ENCODE measurements around the gene SLC26A6.

SLC26A6 gene

GRCh38 chr3:48600711-48601621 is 34.3 kb downstream of the SLC26A6 start:
- Histone ChIP-seq H3K9me3 (ENCODE audit: control insufficient read depth, insufficient read depth, low read length) (no peaks in the 10 kb centered on the region), H3K27me3 (ENCODE audit: control insufficient read depth, insufficient read depth, low read length) (no peaks in the 10 kb centered on the region), H3K4me3 (ENCODE audit: low read depth, low read length) (no peak overlapping the region), H3K4me1 (ENCODE audit: control insufficient read depth, insufficient read depth, low read length) (peaks cover 3% of the 10 kb centered on the region), H3K9ac (ENCODE audit: low read depth, low read length) (no peak overlapping the region), H3K36me3 (ENCODE audit: control insufficient read depth, insufficient read depth, low read length) (peaks cover 83% of the 10 kb centered on the region)

GRCh38 chr3:48599509-48600285 is 35.6 kb downstream of the SLC26A6 start:
- no peaks in the 10 kb centered on the region for H3K27me3 ChIP-seq (ENCODE audit: control insufficient read depth, insufficient read depth, low read length)
- peaks cover 4% of the 10 kb centered on the region for H3K4me1 ChIP-seq (ENCODE audit: control insufficient read depth, insufficient read depth, low read length)
- no peaks in the 10 kb centered on the region for H3K9me3 ChIP-seq (ENCODE audit: control insufficient read depth, insufficient read depth, low read length)
- H3K9ac ChIP-seq (ENCODE audit: low read depth, low read length), result no peak overlapping the region
- no peak overlapping the region for H3K4me3 ChIP-seq (ENCODE audit: low read depth, low read length)
- peaks cover 70% of the 10 kb centered on the region for H3K36me3 ChIP-seq (ENCODE audit: control insufficient read depth, insufficient read depth, low read length)

DNA sequence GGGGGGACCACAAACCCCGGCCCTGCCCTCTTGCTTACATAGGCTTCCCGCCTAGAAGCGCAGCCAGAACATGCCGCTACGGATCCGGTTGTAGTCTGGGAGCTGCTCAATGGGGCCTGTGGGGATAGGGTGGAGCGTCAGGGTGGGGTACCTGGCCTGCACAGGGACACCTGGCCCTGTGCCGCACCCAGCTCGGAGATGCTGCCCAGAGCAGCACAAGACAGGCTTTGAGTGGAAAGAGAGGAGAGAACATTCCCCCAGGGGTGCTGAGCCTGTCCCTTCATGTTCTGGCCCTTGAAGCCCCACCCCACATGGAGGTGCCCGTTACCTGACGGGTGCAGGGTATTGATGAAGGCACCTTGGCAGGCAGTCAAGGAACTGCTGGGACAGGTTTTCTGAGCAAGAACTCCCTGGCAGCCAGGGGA is 36.2 kb downstream of the SLC26A6 start:
- H3K4me3 ChIP-seq (ENCODE audit: low read depth, low read length), result no peak overlapping the region
- no peak overlapping the region for H3K9ac ChIP-seq (ENCODE audit: low read depth, low read length)
- peaks cover 5% of the 10 kb centered on the region for H3K4me1 ChIP-seq (ENCODE audit: control insufficient read depth, insufficient read depth, low read length)
- H3K36me3 ChIP-seq (ENCODE audit: control insufficient read depth, insufficient read depth, low read length), result peaks cover 64% of the 10 kb centered on the region
- H3K27me3 ChIP-seq (ENCODE audit: control insufficient read depth, insufficient read depth, low read length), result no peaks in the 10 kb centered on the region
- no peaks in the 10 kb centered on the region for H3K9me3 ChIP-seq (ENCODE audit: control insufficient read depth, insufficient read depth, low read length)

DNA sequence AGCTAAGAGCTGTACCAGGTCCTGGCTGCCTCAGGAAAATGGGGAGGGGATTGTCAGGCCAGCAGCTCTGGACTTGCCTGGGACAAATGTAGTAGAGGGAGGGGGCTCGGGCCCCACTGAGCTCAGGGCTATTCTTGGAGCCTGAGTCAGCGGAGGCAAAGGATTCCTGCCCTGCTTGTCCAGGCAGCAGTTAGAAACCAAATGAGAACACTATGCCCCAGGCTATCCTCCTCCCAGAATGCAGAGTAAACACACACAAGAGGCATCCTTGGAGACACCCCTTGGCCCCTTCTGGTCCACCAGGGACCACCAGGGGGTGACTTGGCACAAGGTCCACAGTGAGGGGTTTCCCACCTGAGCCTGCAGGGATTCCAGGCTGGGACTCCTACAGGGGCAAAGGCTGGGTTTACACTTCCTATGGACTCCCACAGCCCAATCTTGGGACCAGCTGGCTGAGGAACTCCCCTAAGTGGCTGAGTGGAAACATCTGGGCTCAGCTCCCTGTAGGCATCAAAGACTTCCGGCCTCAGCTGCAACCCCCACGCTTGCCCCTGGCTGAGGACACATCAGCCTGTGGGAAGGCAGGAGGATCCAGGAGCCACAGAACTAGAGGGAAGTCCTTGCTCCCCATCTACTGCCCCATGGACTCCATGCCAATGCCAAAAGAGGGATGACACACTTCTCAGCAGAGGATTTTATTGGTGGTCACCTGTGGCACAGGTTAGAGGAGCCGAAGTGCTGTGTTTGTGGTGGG is 36.8 kb downstream of the SLC26A6 start:
- Histone ChIP-seq H3K4me1 (ENCODE audit: control insufficient read depth, insufficient read depth, low read length) (peaks cover 9% of the 10 kb centered on the region), H3K36me3 (ENCODE audit: control insufficient read depth, insufficient read depth, low read length) (peaks cover 59% of the 10 kb centered on the region), H3K9me3 (ENCODE audit: control insufficient read depth, insufficient read depth, low read length) (no peaks in the 10 kb centered on the region), H3K27me3 (ENCODE audit: control insufficient read depth, insufficient read depth, low read length) (no peaks in the 10 kb centered on the region), H3K4me3 (ENCODE audit: low read depth, low read length) (no peak overlapping the region), H3K9ac (ENCODE audit: low read depth, low read length) (no peak overlapping the region)

DNA sequence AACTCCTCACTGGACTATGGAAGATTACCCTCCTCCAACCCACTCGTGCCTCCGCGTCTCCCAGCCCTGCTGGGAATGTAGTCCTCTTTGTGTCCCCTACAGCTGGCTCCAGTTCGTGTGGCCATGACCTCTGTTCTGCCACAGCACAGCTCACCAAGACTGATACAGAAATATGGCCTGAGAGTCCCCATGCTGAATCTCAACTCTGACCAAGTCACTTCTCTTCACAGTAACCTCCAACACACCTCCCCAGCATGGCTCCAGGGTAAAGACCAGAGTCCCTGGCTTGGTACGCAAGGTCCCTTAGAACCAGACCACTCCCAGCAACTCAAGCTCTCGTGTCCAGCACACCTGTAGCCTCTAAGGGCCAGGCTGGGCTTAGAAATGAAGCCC is 37.9 kb downstream of the SLC26A6 start:
- H3K4me3 ChIP-seq (ENCODE audit: low read depth, low read length), result no peak overlapping the region
- no peaks in the 10 kb centered on the region for H3K27me3 ChIP-seq (ENCODE audit: control insufficient read depth, insufficient read depth, low read length)
- no peak overlapping the region for H3K9ac ChIP-seq (ENCODE audit: low read depth, low read length)
- H3K36me3 ChIP-seq (ENCODE audit: control insufficient read depth, insufficient read depth, low read length), result peaks cover 59% of the 10 kb centered on the region
- peaks cover 9% of the 10 kb centered on the region for H3K4me1 ChIP-seq (ENCODE audit: control insufficient read depth, insufficient read depth, low read length)
- no peaks in the 10 kb centered on the region for H3K9me3 ChIP-seq (ENCODE audit: control insufficient read depth, insufficient read depth, low read length)

DNA sequence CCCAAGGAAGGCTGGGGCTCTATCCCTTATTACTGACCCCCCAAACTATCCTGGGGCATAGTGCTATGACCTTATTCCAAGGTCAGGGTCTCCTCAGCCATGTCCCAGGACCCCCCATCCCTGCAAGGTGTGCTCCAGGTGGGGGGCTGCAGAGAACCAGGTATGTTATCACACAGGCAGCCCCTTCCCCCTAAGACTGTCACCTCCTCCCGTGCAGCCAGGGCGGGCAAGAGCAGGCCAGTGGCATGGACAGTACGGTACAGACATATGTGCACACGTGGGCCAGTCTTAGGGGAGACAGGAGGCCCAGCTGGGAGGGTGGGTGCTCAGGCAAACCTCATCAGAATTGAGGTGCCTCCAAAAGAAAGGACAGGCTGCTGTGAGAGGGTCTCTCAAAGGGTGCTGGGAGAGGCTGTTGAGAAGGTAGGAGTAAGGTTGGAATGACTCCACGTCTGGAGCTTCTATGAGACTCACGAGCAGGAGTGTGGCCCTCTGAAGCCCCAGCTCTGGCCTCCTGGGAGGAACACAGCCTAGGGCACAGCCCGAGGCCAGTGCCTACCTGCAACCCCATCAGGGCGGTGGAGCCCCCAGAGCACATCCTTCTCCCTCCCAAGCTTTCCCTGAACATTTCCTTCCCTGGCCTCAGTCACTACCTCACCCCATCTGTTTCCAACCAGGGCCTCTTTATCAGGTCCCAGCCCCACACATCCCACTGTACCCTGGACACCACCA is 38.4 kb downstream of the SLC26A6 start:
- Histone ChIP-seq H3K9ac (ENCODE audit: low read depth, low read length) (no peak overlapping the region), H3K4me3 (ENCODE audit: low read depth, low read length) (no peak overlapping the region), H3K4me1 (ENCODE audit: control insufficient read depth, insufficient read depth, low read length) (peaks cover 9% of the 10 kb centered on the region), H3K27me3 (ENCODE audit: control insufficient read depth, insufficient read depth, low read length) (no peaks in the 10 kb centered on the region), H3K9me3 (ENCODE audit: control insufficient read depth, insufficient read depth, low read length) (no peaks in the 10 kb centered on the region), H3K36me3 (ENCODE audit: control insufficient read depth, insufficient read depth, low read length) (peaks cover 61% of the 10 kb centered on the region)

GRCh38 chr3:48596157-48596556 is 39.1 kb downstream of the SLC26A6 start:
- Histone ChIP-seq H3K9ac (ENCODE audit: low read depth, low read length) (no peak overlapping the region), H3K36me3 (ENCODE audit: control insufficient read depth, insufficient read depth, low read length) (peaks cover 61% of the 10 kb centered on the region), H3K4me3 (ENCODE audit: low read depth, low read length) (no peak overlapping the region), H3K9me3 (ENCODE audit: control insufficient read depth, insufficient read depth, low read length) (no peaks in the 10 kb centered on the region), H3K27me3 (ENCODE audit: control insufficient read depth, insufficient read depth, low read length) (no peaks in the 10 kb centered on the region), H3K4me1 (ENCODE audit: control insufficient read depth, insufficient read depth, low read length) (peaks cover 9% of the 10 kb centered on the region)

- Histone ChIP-seq H3K27me3 (ENCODE audit: control insufficient read depth, insufficient read depth, low read length) (no peaks in the 10 kb centered on the region), H3K4me1 (ENCODE audit: control insufficient read depth, insufficient read depth, low read length) (peaks cover 9% of the 10 kb centered on the region), H3K4me3 (ENCODE audit: low read depth, low read length) (peak overlapping the region; percentile 31), H3K9me3 (ENCODE audit: control insufficient read depth, insufficient read depth, low read length) (no peaks in the 10 kb centered on the region), H3K36me3 (ENCODE audit: control insufficient read depth, insufficient read depth, low read length) (peaks cover 61% of the 10 kb centered on the region), H3K9ac (ENCODE audit: low read depth, low read length) (no peak overlapping the region)
Observed at GRCh38 chr3:48595526-48596121, 39.6 kb downstream of the SLC26A6 start.

DNA sequence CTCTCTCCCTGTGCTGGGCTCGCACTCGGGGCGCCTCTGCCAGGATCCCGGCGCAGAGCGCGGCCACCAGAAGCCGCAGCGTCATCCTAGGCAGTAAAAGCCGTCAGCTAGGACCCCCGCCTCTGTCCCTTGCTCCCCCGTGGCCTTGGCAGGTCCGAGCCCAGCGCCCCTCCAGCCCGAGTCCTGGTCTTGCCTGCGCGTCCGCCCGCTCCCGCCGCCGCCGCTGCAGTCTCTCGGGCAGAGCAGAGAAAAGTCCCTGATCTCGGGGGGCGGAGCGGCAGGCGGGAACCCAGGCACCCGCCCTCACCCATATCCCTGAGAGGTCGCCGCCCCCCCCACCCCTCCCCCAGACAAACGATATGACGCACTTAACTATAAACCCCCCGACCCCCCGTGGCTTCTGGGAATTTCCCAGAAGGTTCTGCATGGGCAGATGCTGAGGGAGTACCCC is 40.2 kb downstream of the SLC26A6 start, which contains the start of gene COL7A1:
Gene COL7A1 (minus strand): TSS at position 255 of the 451 bp plus-strand sequence. CDS start 170 bp downstream, at position 85.
- H3K4me1 ChIP-seq (ENCODE audit: control insufficient read depth, insufficient read depth, low read length), result peaks cover 9% of the 10 kb centered on the region
- H3K4me3 ChIP-seq (ENCODE audit: low read depth, low read length), result peak within 1 kb of the TSS; percentile 53
- H3K27me3 ChIP-seq (ENCODE audit: control insufficient read depth, insufficient read depth, low read length), result no peaks in the 10 kb centered on the region
- no peaks in the 10 kb centered on the region for H3K9me3 ChIP-seq (ENCODE audit: control insufficient read depth, insufficient read depth, low read length)
- peaks cover 61% of the 10 kb centered on the region for H3K36me3 ChIP-seq (ENCODE audit: control insufficient read depth, insufficient read depth, low read length)
- H3K9ac ChIP-seq (ENCODE audit: low read depth, low read length), result peak within 1 kb of the TSS; percentile 56

DNA sequence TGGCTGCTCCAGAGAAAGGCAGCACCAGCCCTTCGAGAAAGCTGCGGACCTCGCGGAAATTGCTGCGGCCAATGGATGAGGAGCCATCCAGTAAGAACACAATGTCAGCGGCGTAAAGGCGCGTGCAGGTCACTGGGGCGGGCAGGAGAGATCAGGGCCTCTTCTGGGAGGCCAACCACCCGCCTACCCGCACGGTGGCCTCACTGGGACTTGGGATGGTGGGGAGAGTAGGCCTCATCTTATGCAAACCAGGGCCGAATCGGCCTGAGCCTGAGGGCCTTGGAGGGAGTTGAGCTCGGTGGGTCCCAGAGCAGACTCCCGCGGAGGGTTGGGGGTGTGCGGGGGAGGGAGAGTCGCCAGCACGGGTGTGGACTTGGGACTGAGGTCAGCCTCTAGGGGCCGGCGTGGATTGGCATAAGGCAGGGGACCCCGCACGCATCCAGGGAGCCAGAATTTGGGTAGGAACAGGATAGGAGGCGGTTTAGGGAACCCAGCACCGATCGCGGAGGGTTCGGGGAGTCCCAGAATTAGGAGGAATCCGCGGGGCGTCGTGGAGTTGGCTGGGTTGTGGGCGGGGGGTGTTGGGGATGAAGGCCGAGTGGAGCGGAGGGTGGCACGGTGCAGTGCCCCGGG is 40.7 kb downstream of the SLC26A6 start:
- Histone ChIP-seq H3K4me1 (ENCODE audit: control insufficient read depth, insufficient read depth, low read length) (peaks cover 9% of the 10 kb centered on the region), H3K27me3 (ENCODE audit: control insufficient read depth, insufficient read depth, low read length) (no peaks in the 10 kb centered on the region), H3K9me3 (ENCODE audit: control insufficient read depth, insufficient read depth, low read length) (no peaks in the 10 kb centered on the region), H3K9ac (ENCODE audit: low read depth, low read length) (peak overlapping the region; percentile 56), H3K4me3 (ENCODE audit: low read depth, low read length) (peak overlapping the region; percentile 53), H3K36me3 (ENCODE audit: control insufficient read depth, insufficient read depth, low read length) (peaks cover 56% of the 10 kb centered on the region)
